ENCODE measurements around the gene ERBB4. TPM values are rescaled to one million over a fixed set of nuclear protein-coding genes. Genes with fewer than 3 reads are reported as not detected.

ERBB4 gene
- total and polyA plus RNA-seq, 7 donors, result 0.07 to 7.5 (median 2.0) TPM

- ATAC-seq (no peak), DNase-seq (no peak)
- H3K27me3 ChIP-seq (ENCODE audit: insufficient read depth in 3 of 3, low read length in 2 of 3), result no peaks in the 10 kb centered on the region
- H3K27ac ChIP-seq, result no peak overlapping the region
- no peaks in the 10 kb centered on the region for H3K9me3 ChIP-seq
- intact Hi-C loops (cut with DNase I), result no loop called here
- no peaks in the 10 kb centered on the region for H3K36me3 ChIP-seq (ENCODE audit: insufficient read depth in 1 of 2, low read depth in 1 of 2)
- WGBS, 3 donors, result 62 to 72% (median 72%) methylated on average over 2 of the region's 2 CpGs
- no peak for TF ChIP-seq CTCF (IDR thresholded peaks at IDR 0.05)
- no peak overlapping the region for H3K4me3 ChIP-seq
- H3K4me1 ChIP-seq, result no peaks in the 10 kb centered on the region
Observed at GRCh38 chr2:212042562-212042961, 496.0 kb downstream of the ERBB4 start.

DNA sequence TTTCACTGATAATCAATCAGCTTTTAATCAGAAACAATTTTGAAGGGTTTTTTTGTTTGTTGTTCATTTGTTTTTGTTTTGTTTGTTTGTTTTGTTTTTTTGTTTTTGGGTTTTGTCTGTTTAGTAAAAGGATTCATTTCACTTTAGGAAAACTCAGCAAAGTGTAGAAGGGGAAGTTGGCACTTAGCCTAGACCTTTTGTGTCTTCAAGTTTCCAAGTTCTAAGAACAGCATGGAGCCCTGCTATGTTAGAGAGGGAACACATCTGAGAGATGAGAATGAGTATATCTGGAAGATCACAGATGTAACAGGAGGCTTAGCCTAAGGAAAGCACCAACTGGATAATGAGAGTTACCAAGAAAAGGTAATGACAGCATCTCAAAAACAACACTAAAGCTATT, 501.5 kb downstream of the ERBB4 start:
- no peak overlapping the region for H3K4me3 ChIP-seq
- no peak for ATAC-seq
- intact Hi-C loops (cut with DNase I), result no loop called here
- H3K27me3 ChIP-seq (ENCODE audit: insufficient read depth in 3 of 3, low read length in 2 of 3), result no peaks in the 10 kb centered on the region
- TF ChIP-seq CTCF (IDR thresholded peaks at IDR 0.05), result no peak
- H3K9me3 ChIP-seq, result no peaks in the 10 kb centered on the region
- no peaks in the 10 kb centered on the region for H3K36me3 ChIP-seq (ENCODE audit: insufficient read depth in 1 of 2, low read depth in 1 of 2)
- peaks cover 7% of the 10 kb centered on the region for H3K4me1 ChIP-seq
- no peak for DNase-seq
- H3K27ac ChIP-seq, result no peak overlapping the region

DNA sequence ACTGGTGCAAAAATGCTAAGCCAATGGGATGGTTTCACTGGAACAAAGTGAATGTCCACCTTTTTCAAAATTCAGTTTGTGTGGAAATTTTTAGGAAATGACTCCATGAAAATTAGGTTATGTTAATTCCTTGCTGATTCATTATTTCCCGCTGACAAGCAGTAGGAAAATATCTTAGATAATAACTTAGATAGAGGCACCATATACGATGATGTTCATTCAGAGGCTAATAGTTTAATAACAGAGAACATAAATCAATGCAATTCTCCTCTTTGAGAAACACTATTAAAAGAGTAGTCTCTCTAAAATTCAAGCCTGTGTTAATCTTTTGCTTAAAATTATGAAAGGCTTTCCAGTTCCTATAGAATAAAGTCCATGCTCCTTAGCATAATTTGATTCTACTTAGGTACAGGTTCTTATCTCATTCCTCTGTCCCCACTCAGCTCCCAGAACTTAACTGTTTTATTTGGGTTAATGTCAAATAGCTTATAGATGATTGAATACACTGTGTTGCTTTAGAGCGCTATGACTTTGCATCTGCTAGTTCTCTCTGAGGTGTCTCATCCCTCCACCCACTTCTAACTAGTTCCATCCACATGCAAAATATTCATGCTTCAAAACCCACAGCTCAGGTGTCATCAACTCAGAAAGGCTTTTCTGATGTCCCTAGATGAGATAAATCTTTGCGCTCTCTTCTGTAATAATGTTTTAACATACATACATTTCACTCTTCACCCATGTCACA, 503.6 kb downstream of the ERBB4 start:
- 88 to 94% (median 90%) methylated on average over 4 of the region's 4 CpGs for WGBS, 3 donors
- no peak overlapping the region for H3K27ac ChIP-seq
- no peak for TF ChIP-seq CTCF (IDR thresholded peaks at IDR 0.05)
- ATAC-seq (no peak), DNase-seq (no peak)
- no peaks in the 10 kb centered on the region for H3K36me3 ChIP-seq (ENCODE audit: insufficient read depth in 1 of 2, low read depth in 1 of 2)
- H3K4me1 ChIP-seq, result peaks cover 9% of the 10 kb centered on the region
- intact Hi-C loops (cut with DNase I), result no loop called here
- H3K9me3 ChIP-seq, result no peaks in the 10 kb centered on the region
- no peak overlapping the region for H3K4me3 ChIP-seq
- no peaks in the 10 kb centered on the region for H3K27me3 ChIP-seq (ENCODE audit: insufficient read depth in 3 of 3, low read length in 2 of 3)

DNA sequence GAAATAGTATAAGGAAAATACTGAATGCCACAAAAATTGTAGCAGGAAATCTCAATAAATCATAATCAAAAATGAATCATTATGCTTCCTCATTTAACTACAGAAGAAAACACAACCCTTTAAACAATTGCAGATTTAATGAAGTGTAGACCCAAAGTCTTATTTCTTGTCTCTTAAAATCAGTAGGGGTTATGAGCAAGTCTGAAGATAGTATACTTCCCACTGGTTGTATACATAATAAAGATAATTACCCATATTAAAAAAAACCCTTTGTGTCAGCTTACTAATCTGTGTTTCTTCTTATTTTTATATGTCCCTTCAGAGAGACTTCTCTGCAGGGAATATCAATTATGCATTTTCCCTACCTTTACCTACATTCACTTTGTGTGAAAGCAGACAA, 504.7 kb downstream of the ERBB4 start:
- DNase-seq (no peak), ATAC-seq (no peak)
- H3K4me1 ChIP-seq, result peaks cover 9% of the 10 kb centered on the region
- no peaks in the 10 kb centered on the region for H3K27me3 ChIP-seq (ENCODE audit: insufficient read depth in 3 of 3, low read length in 2 of 3)
- no peaks in the 10 kb centered on the region for H3K9me3 ChIP-seq
- no peak for TF ChIP-seq CTCF (IDR thresholded peaks at IDR 0.05)
- H3K27ac ChIP-seq, result no peak overlapping the region
- intact Hi-C loops (cut with DNase I), result no loop called here
- H3K36me3 ChIP-seq (ENCODE audit: insufficient read depth in 1 of 2, low read depth in 1 of 2), result no peaks in the 10 kb centered on the region
- H3K4me3 ChIP-seq, result no peak overlapping the region
